GM23338 (cell line): ENCODE measurements around the gene GPT2. TPM values are rescaled to one million over a fixed set of nuclear protein-coding genes. Genes with fewer than 3 reads are reported as not detected.

Source experiments
- ATAC-seq: fragments of 200-7000 bp; cut with Tn5 transposase; 3 replicates; pipeline ENCODE4 v1.9.1; 2020
- DNase-seq: peaks from one replicate; pipeline ENCODE4 v3.0.0-alpha.2; 2015; ENCODE audit warnings: low spot score
- H2AFZ ChIP-seq: fragments of 200-600 bp; sonication (generic); 2 replicates; pipeline ENCODE4 v1.8.0; 2016; ENCODE audit warnings: antibody characterized with exemption, mild to moderate bottlenecking, moderate library complexity
- H3F3A ChIP-seq: fragments of 200-600 bp; sonication (generic); replicated peaks from 2 replicates; pipeline ENCODE4 v1.8.0; 2017; ENCODE audit warnings: antibody characterized with exemption, mixed run types, low read depth
- H3K27ac ChIP-seq: fragments of 200-600 bp; sonication (generic); 2 replicates; pipeline ENCODE4 v1.6.1; 2016; ENCODE audit warnings: low read depth
- H3K27me3 ChIP-seq: fragments of 200-600 bp; sonication (generic); 2 replicates; pipeline ENCODE4 v1.8.0; 2016; ENCODE audit warnings: mild to moderate bottlenecking, mixed run types, moderate library complexity; ENCODE audit not compliant: insufficient read depth
- H3K36me3 ChIP-seq: fragments of 200-600 bp; sonication (generic); 2 replicates; pipeline ENCODE4 v1.8.0; 2016; ENCODE audit warnings: mild to moderate bottlenecking; ENCODE audit not compliant: insufficient read depth
- H3K4me1 ChIP-seq: fragments of 200-600 bp; sonication (generic); 2 replicates; pipeline ENCODE4 v1.8.0; 2016; ENCODE audit warnings: mild to moderate bottlenecking, moderate library complexity; ENCODE audit not compliant: insufficient read depth
- H3K4me2 ChIP-seq: fragments of 200-600 bp; sonication (generic); 2 replicates; pipeline ENCODE4 v1.7.1; 2017; ENCODE audit warnings: mixed run types
- H3K4me3 ChIP-seq: fragments of 200-600 bp; sonication (generic); 2 replicates; pipeline ENCODE4 v1.6.1; 2016; ENCODE audit warnings: mixed run types
- H3K79me2 ChIP-seq: fragments of 200-600 bp; sonication (generic); replicated peaks from 2 replicates; pipeline ENCODE4 v1.8.0; 2017; ENCODE audit warnings: mild to moderate bottlenecking; ENCODE audit not compliant: insufficient read depth
- H3K9me2 ChIP-seq: fragments of 200-600 bp; sonication (generic); 2 replicates; pipeline ENCODE4 v1.8.0; 2017; ENCODE audit not compliant: insufficient read depth
- H4K20me1 ChIP-seq: fragments of 200-600 bp; sonication (generic); replicated peaks from 2 replicates; pipeline ENCODE4 v1.8.0; 2017; ENCODE audit warnings: mild to moderate bottlenecking; ENCODE audit not compliant: insufficient read depth
- H3K27ac Mint-ChIP-seq: 2 replicates; pipeline ENCODE4 v1.8.0; 2020; ENCODE audit warnings: inconsistent platforms, mild to moderate bottlenecking, moderate library complexity, mixed read lengths
- H3K27me3 Mint-ChIP-seq: 3 replicates; pipeline ENCODE4 v1.8.0; 2022; ENCODE audit warnings: low read depth, mild to moderate bottlenecking, moderate library complexity, mixed read lengths, inconsistent platforms; ENCODE audit not compliant: insufficient read depth, poor library complexity
- H3K36me3 Mint-ChIP-seq: 3 replicates; pipeline ENCODE4 v1.8.0; 2021; ENCODE audit warnings: low read depth, mild to moderate bottlenecking, inconsistent platforms, moderate library complexity, mixed read lengths
- H3K4me1 Mint-ChIP-seq: 3 replicates; pipeline ENCODE4 v1.8.0; 2020; ENCODE audit warnings: mild to moderate bottlenecking, inconsistent platforms, mixed read lengths
- H3K4me3 Mint-ChIP-seq: 3 replicates; pipeline ENCODE4 v1.8.0; 2021; ENCODE audit warnings: moderate library complexity, mild to moderate bottlenecking, inconsistent platforms, mixed read lengths
- H3K9me3 Mint-ChIP-seq: 3 replicates; pipeline ENCODE4 v1.8.0; 2020; ENCODE audit warnings: moderate library complexity, mild to moderate bottlenecking, inconsistent platforms, mixed read lengths
- EZH2 ChIP-seq: fragments of 200-600 bp; sonication (generic); IDR thresholded peaks from one replicate; pipeline ENCODE4 v1.8.0; 2017; ENCODE audit warnings: antibody characterized with exemption, mild to moderate bottlenecking, low read depth; ENCODE audit not compliant: unreplicated experiment
- JUNB ChIP-seq: IDR thresholded peaks from one replicate; pipeline ENCODE4 v1.6.1; 2016; ENCODE audit warnings: antibody characterized with exemption; ENCODE audit not compliant: unreplicated experiment
- POLR2AphosphoS5 ChIP-seq: IDR thresholded peaks from 2 replicates; pipeline ENCODE4 v1.6.1; 2016; ENCODE audit warnings: antibody characterized with exemption, low read depth
- ZNF114 ChIP-seq: fragments of 250-450 bp; sonication (Bioruptor Pico); IDR thresholded peaks from 2 replicates; pipeline ENCODE4 v1.5.0; 2020; ENCODE audit warnings: mild to moderate bottlenecking, moderate library complexity
- polyA plus RNA-seq: library from polyadenylated mRNA; unstranded; fragments of >200 nt; fragmentation: Nextera tagmentation; extraction: Ambion mirVana; gene quantifications from 2 replicates; pipeline ENCODE4 v1.2.1, GENCODE V29; 2016
- total RNA-seq: library from RNA; depleted of rRNA; stranded (reverse); fragments of >200 nt; shearing (Covaris generic); gene quantifications from 2 replicates; pipeline ENCODE4 v1.2.3, GENCODE V29; 2014
- TF ChIP-seq, protein P1 (sequence below): fragments of 250-450 bp; sonication (Bioruptor Pico); IDR thresholded peaks from 2 replicates; pipeline ENCODE4 v1.5.0; 2020; ENCODE audit warnings: mild to moderate bottlenecking, moderate library complexity
- TF ChIP-seq, protein P2 (sequence below): IDR thresholded peaks from one replicate; pipeline ENCODE4 v1.6.1; 2018; ENCODE audit warnings: antibody characterized with exemption; ENCODE audit not compliant: unreplicated experiment

GPT2 gene
- total and polyA plus RNA-seq, 2 experiments from 2014 or later: 48.5 to 81.0 TPM

GRCh38 chr16:46932802-46933201 is 48.6 kb downstream of the GPT2 start (continued):
- TF ChIP-seq, protein P1, sequence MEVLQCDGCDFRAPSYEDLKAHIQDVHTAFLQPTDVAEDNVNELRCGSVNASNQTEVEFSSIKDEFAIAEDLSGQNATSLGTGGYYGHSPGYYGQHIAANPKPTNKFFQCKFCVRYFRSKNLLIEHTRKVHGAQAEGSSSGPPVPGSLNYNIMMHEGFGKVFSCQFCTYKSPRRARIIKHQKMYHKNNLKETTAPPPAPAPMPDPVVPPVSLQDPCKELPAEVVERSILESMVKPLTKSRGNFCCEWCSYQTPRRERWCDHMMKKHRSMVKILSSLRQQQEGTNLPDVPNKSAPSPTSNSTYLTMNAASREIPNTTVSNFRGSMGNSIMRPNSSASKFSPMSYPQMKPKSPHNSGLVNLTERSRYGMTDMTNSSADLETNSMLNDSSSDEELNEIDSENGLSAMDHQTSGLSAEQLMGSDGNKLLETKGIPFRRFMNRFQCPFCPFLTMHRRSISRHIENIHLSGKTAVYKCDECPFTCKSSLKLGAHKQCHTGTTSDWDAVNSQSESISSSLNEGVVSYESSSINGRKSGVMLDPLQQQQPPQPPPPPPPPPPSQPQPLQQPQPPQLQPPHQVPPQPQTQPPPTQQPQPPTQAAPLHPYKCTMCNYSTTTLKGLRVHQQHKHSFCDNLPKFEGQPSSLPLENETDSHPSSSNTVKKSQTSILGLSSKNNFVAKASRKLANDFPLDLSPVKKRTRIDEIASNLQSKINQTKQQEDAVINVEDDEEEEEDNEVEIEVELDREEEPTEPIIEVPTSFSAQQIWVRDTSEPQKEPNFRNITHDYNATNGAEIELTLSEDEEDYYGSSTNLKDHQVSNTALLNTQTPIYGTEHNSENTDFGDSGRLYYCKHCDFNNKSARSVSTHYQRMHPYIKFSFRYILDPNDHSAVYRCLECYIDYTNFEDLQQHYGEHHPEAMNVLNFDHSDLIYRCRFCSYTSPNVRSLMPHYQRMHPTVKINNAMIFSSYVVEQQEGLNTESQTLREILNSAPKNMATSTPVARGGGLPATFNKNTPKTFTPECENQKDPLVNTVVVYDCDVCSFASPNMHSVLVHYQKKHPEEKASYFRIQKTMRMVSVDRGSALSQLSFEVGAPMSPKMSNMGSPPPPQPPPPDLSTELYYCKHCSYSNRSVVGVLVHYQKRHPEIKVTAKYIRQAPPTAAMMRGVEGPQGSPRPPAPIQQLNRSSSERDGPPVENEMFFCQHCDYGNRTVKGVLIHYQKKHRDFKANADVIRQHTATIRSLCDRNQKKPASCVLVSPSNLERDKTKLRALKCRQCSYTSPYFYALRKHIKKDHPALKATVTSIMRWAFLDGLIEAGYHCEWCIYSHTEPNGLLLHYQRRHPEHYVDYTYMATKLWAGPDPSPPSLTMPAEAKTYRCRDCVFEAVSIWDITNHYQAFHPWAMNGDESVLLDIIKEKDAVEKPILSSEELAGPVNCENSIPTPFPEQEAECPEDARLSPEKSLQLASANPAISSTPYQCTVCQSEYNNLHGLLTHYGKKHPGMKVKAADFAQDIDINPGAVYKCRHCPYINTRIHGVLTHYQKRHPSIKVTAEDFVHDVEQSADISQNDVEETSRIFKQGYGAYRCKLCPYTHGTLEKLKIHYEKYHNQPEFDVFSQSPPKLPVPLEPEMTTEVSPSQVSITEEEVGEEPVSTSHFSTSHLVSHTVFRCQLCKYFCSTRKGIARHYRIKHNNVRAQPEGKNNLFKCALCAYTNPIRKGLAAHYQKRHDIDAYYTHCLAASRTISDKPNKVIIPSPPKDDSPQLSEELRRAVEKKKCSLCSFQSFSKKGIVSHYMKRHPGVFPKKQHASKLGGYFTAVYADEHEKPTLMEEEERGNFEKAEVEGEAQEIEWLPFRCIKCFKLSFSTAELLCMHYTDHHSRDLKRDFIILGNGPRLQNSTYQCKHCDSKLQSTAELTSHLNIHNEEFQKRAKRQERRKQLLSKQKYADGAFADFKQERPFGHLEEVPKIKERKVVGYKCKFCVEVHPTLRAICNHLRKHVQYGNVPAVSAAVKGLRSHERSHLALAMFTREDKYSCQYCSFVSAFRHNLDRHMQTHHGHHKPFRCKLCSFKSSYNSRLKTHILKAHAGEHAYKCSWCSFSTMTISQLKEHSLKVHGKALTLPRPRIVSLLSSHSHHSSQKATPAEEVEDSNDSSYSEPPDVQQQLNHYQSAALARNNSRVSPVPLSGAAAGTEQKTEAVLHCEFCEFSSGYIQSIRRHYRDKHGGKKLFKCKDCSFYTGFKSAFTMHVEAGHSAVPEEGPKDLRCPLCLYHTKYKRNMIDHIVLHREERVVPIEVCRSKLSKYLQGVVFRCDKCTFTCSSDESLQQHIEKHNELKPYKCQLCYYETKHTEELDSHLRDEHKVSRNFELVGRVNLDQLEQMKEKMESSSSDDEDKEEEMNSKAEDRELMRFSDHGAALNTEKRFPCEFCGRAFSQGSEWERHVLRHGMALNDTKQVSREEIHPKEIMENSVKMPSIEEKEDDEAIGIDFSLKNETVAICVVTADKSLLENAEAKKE: no peak
- no peak for TF ChIP-seq EZH2

- no peaks in the 10 kb centered on the region for H3K27me3 ChIP-seq
- H4K20me1 ChIP-seq: no peaks in the 10 kb centered on the region
- no peak overlapping the region for H2AFZ ChIP-seq
- H3K27ac ChIP-seq: no peak overlapping the region
- no peak overlapping the region for H3K4me2 ChIP-seq
- H3K4me3 ChIP-seq: no peak overlapping the region
- H3K36me3 Mint-ChIP-seq: 0 out of 3 replicates have a peak, but pooled peaks cover 4% of the 10 kb centered on the region
- peaks cover 5% of the 10 kb centered on the region; the same call in 2 of the 3 replicates for H3K4me1 Mint-ChIP-seq
- H3F3A ChIP-seq: no peaks in the 10 kb centered on the region; the same call in 1 of the 2 replicates
- DNase-seq: no peak
- no peaks in the 10 kb centered on the region for H3K9me2 ChIP-seq
- ATAC-seq: no peak
- no peaks in the 10 kb centered on the region; the same call in 2 of the 3 replicates for H3K9me3 Mint-ChIP-seq
- H3K79me2 ChIP-seq: no peaks in the 10 kb centered on the region
- no peaks in the 10 kb centered on the region for H3K36me3 ChIP-seq
- peaks cover 15% of the 10 kb centered on the region for H3K27me3 Mint-ChIP-seq
- H3K27ac Mint-ChIP-seq: no peak overlapping the region
- no peaks in the 10 kb centered on the region for H3K4me1 ChIP-seq
- H3K4me3 Mint-ChIP-seq: no peak overlapping the region
- TF ChIP-seq ZNF114 (CRISPR knock-in tag) (no peak), POLR2AphosphoS5 (no peak), JUNB (no peak)
- TF ChIP-seq, protein P1: no peak
- TF ChIP-seq, protein P2, sequence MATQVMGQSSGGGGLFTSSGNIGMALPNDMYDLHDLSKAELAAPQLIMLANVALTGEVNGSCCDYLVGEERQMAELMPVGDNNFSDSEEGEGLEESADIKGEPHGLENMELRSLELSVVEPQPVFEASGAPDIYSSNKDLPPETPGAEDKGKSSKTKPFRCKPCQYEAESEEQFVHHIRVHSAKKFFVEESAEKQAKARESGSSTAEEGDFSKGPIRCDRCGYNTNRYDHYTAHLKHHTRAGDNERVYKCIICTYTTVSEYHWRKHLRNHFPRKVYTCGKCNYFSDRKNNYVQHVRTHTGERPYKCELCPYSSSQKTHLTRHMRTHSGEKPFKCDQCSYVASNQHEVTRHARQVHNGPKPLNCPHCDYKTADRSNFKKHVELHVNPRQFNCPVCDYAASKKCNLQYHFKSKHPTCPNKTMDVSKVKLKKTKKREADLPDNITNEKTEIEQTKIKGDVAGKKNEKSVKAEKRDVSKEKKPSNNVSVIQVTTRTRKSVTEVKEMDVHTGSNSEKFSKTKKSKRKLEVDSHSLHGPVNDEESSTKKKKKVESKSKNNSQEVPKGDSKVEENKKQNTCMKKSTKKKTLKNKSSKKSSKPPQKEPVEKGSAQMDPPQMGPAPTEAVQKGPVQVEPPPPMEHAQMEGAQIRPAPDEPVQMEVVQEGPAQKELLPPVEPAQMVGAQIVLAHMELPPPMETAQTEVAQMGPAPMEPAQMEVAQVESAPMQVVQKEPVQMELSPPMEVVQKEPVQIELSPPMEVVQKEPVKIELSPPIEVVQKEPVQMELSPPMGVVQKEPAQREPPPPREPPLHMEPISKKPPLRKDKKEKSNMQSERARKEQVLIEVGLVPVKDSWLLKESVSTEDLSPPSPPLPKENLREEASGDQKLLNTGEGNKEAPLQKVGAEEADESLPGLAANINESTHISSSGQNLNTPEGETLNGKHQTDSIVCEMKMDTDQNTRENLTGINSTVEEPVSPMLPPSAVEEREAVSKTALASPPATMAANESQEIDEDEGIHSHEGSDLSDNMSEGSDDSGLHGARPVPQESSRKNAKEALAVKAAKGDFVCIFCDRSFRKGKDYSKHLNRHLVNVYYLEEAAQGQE: no peak
Measured at GRCh38 chr16:46937536-46937935, 53.4 kb downstream of the GPT2 start.
